ENCODE measurements around the gene DCANP1.
A peak's percentile ranks its signal among the peaks of the same experiment; 100 is the strongest.
"Not testable (repeated sequence)": the region's sequence is repeated elsewhere in the genome, so short reads cannot be mapped to it uniquely, and the experiment has no call there.

DCANP1 gene, protein sequence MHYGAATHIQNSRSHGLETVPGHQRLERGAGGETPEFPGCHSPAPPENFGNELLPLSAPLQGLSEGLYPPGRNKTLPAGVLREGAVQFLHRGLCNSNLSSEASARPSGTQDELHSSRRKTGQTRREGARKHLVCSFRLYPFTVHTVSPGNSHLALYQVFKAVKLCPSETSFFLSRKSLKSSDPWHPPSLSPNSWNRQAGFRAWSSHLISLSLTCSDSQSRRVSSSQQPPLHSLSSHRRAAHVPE
- long read RNA-seq, result 0 reads

DNA sequence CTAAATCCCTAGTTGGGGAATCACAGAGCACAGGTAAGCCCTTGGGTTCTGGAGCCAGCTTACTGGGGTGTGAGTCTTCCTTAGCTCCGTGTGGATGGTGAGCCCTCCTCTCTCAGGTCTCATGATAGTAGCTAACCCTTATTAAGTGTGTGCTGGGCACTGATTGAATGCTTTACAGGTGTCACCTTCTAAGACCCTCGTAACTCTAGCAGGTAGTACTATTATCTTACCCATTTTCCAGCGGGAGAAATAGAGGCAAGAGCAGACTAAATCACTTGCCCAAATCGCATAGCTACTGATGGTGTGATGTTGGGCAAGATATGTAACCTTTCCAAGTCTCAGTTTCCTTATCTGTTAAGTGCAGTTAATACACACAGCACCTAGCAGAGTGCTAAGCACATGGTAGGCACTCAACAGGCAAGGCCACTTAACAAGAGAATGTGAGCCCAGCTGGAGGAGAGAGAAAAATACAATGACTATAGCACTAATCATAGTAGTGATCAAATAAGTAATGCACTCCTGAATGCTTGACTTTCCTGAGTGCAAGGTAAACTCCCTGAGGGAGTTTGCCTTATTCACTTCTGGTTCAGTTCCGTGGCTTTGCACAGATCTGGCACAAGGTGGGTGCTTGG is at the start of gene DCANP1:
Gene DCANP1 (minus strand): TSS at position 51 of the 632 bp plus-strand sequence. CDS start 240 bp downstream, outside the sequence.
- Histone ChIP-seq H3K27ac (replicated peaks) (no peak within 1 kb of the TSS), H3K4me3 (replicated peaks; ENCODE audit: insufficient read depth, low read length) (no peak within 1 kb of the TSS), H3K27me3 (ENCODE audit: insufficient read depth, poor library complexity, severe bottlenecking) (no peaks in the 10 kb centered on the region)
- no peak for TF ChIP-seq GABPA (IDR thresholded peaks at IDR 0.05; ENCODE audit: low read depth)
- TF ChIP-seq SPI1 (IDR thresholded peaks at IDR 0.05; ENCODE audit: borderline replicate concordance, low read depth), result no peak
- TF ChIP-seq, protein P1, sequence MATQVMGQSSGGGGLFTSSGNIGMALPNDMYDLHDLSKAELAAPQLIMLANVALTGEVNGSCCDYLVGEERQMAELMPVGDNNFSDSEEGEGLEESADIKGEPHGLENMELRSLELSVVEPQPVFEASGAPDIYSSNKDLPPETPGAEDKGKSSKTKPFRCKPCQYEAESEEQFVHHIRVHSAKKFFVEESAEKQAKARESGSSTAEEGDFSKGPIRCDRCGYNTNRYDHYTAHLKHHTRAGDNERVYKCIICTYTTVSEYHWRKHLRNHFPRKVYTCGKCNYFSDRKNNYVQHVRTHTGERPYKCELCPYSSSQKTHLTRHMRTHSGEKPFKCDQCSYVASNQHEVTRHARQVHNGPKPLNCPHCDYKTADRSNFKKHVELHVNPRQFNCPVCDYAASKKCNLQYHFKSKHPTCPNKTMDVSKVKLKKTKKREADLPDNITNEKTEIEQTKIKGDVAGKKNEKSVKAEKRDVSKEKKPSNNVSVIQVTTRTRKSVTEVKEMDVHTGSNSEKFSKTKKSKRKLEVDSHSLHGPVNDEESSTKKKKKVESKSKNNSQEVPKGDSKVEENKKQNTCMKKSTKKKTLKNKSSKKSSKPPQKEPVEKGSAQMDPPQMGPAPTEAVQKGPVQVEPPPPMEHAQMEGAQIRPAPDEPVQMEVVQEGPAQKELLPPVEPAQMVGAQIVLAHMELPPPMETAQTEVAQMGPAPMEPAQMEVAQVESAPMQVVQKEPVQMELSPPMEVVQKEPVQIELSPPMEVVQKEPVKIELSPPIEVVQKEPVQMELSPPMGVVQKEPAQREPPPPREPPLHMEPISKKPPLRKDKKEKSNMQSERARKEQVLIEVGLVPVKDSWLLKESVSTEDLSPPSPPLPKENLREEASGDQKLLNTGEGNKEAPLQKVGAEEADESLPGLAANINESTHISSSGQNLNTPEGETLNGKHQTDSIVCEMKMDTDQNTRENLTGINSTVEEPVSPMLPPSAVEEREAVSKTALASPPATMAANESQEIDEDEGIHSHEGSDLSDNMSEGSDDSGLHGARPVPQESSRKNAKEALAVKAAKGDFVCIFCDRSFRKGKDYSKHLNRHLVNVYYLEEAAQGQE (IDR thresholded peaks at IDR 0.05; ENCODE audit: insufficient replicate concordance, low read depth), result no peak
- TF ChIP-seq, protein P2, sequence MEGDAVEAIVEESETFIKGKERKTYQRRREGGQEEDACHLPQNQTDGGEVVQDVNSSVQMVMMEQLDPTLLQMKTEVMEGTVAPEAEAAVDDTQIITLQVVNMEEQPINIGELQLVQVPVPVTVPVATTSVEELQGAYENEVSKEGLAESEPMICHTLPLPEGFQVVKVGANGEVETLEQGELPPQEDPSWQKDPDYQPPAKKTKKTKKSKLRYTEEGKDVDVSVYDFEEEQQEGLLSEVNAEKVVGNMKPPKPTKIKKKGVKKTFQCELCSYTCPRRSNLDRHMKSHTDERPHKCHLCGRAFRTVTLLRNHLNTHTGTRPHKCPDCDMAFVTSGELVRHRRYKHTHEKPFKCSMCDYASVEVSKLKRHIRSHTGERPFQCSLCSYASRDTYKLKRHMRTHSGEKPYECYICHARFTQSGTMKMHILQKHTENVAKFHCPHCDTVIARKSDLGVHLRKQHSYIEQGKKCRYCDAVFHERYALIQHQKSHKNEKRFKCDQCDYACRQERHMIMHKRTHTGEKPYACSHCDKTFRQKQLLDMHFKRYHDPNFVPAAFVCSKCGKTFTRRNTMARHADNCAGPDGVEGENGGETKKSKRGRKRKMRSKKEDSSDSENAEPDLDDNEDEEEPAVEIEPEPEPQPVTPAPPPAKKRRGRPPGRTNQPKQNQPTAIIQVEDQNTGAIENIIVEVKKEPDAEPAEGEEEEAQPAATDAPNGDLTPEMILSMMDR (IDR thresholded peaks at IDR 0.05; ENCODE audit: insufficient read depth, low read length), result no peak
- no peak for TF ChIP-seq POLR2AphosphoS5 (IDR thresholded peaks at IDR 0.05; ENCODE audit: low read depth)
- no peak for DNase-seq (ENCODE audit: low read depth in 1 of 2, low spot score in 1 of 2)

DNA sequence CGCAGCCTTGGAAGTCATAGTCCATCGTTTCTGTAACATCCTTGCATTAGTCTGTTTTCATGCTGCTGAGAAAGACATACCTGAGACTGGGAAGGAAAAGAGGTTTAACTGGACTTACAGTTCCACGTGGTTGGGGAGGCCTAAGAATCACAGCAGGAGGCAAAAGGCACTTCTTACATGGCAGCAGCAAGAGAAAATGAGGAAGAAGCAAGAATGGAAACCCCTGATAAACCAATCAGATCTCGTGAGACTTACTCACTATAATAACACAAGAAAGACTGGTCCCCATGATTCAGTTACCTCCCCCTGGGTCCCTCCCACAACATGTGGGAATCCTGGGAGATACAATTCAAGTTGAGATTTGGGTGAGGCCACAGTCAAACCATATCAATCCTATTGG is 48.4 kb upstream of the DCANP1 start:
- DNase-seq (ENCODE audit: low read depth in 1 of 2, low spot score in 1 of 2); H3K27ac ChIP-seq (replicated peaks); H3K27me3 ChIP-seq (ENCODE audit: insufficient read depth, poor library complexity, severe bottlenecking); H3K4me3 ChIP-seq (replicated peaks; ENCODE audit: insufficient read depth, low read length): not testable (repeated sequence)

DNA sequence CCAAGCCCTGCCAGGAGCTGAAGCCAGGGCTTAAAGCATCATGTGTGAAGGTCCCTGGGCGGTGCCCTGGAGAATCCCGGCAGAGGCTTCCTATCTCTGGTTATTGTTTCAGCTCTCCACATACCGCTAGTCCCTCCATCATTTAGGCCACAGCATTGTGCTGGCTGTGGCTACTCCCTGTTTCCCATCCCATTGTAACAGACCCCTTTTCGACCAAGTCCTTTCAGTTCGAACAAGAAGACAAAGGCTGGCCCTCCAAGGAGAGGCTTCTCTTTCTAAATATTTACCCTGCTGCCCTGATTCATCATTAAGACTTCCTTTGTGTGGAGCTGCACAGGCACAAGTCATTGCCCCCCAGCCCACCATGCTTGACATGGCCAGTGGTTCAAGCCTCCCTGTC is 47.0 kb upstream of the DCANP1 start:
- DNase-seq (ENCODE audit: low read depth in 1 of 2, low spot score in 1 of 2), result no peak
- no peaks in the 10 kb centered on the region for H3K27me3 ChIP-seq (ENCODE audit: insufficient read depth, poor library complexity, severe bottlenecking)
- no peak overlapping the region for H3K27ac ChIP-seq (replicated peaks)
- TF ChIP-seq, protein P1 (IDR thresholded peaks at IDR 0.05; ENCODE audit: insufficient replicate concordance, low read depth), result no peak
- TF ChIP-seq POLR2AphosphoS5 (IDR thresholded peaks at IDR 0.05; ENCODE audit: low read depth) (no peak), SPI1 (IDR thresholded peaks at IDR 0.05; ENCODE audit: borderline replicate concordance, low read depth) (no peak), GABPA (IDR thresholded peaks at IDR 0.05; ENCODE audit: low read depth) (no peak)
- no peak overlapping the region for H3K4me3 ChIP-seq (replicated peaks; ENCODE audit: insufficient read depth, low read length)

DNA sequence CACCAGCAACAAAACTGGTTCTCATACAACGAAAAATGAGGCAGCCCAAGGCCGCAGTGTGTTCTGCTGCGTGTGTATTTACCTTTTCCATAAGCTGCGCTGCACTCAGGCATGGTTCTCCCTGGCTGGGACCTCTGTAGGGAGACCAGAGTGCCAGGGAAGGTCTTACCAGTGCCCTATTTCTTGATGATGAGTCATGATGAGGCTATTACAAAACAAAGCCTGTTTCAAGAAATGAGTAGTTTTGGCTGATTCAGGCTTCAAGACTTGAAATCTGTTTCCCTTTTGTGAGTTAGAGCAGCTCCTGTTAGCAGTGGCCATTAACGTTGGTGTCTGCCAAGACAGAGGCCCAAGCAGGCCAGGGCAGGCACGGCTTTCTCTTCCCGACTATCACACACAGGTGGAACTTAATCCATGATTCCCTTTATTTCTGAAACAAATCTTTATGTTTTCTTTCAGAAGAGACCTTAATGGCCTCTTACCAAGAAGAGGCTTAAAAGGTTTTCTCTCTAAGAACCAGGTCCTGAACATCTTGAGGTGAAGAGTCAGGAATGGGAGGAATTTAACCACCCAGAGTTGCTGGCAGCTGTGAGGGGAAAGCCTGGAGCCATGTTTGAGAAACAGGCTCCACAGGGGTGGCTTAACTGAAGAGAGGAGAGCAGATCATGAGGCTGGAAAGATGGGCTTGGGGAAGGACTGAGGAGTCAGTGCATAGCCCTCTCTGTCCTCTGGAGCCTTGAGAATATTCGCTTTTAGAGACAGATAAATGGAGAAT is 46.4 kb upstream of the DCANP1 start:
- DNase-seq (ENCODE audit: low read depth in 1 of 2, low spot score in 1 of 2), result peak in 1 of 2 experiments; percentile 16
- TF ChIP-seq GABPA (IDR thresholded peaks at IDR 0.05; ENCODE audit: low read depth), result no peak
- TF ChIP-seq, protein P2 (IDR thresholded peaks at IDR 0.05; ENCODE audit: insufficient read depth, low read length), result no peak
- no peak overlapping the region for H3K4me3 ChIP-seq (replicated peaks; ENCODE audit: insufficient read depth, low read length)
- H3K27me3 ChIP-seq (ENCODE audit: insufficient read depth, poor library complexity, severe bottlenecking), result no peaks in the 10 kb centered on the region
- no peak overlapping the region for H3K27ac ChIP-seq (replicated peaks)

Measured in HL-60 (cell line).